Activated CD4-positive, alpha-beta T cell treated with anti-CD3 and anti-CD28 coated beads, Interleukin-2, amount 50 U/mL, for 16 hours (primary cell): ENCODE results near the gene SFXN1.

Source experiments
- DNase-seq: peaks from one replicate; pipeline ENCODE4 v3.0.0-alpha.2; 2020

SFXN1 gene

GRCh38 chr5:175544108-175544511 lies 65.8 kb downstream of the SFXN1 start:
- no peak for DNase-seq

GRCh38 chr5:175544586-175544985 lies 66.2 kb downstream of the SFXN1 start:
- DNase-seq = no peak

GRCh38 chr5:175547842-175548241 lies 69.5 kb downstream of the SFXN1 start:
- DNase-seq = no peak

- no peak for DNase-seq
Measured at GRCh38 chr5:175548626-175549311, 70.4 kb downstream of the SFXN1 start.

GRCh38 chr5:175550055-175550805 lies 71.9 kb downstream of the SFXN1 start:
- no peak for DNase-seq

GRCh38 chr5:175551266-175551665 lies 72.9 kb downstream of the SFXN1 start:
- DNase-seq = no peak

- DNase-seq = no peak
Measured at GRCh38 chr5:175554296-175554695, 75.9 kb downstream of the SFXN1 start.

- DNase-seq = no peak
Measured at GRCh38 chr5:175555168-175555785, 76.9 kb downstream of the SFXN1 start.

- no peak for DNase-seq
Measured at GRCh38 chr5:175556794-175557193, 78.4 kb downstream of the SFXN1 start.

GRCh38 chr5:175557778-175558177 lies 79.4 kb downstream of the SFXN1 start:
- DNase-seq = no peak

GRCh38 chr5:175558801-175559480 lies 80.6 kb downstream of the SFXN1 start:
- no peak for DNase-seq

GRCh38 chr5:175560011-175560410 lies 81.7 kb downstream of the SFXN1 start:
- DNase-seq = no peak

GRCh38 chr5:175561085-175561484 lies 82.7 kb downstream of the SFXN1 start:
- no peak for DNase-seq

- no peak for DNase-seq
Measured at GRCh38 chr5:175564716-175565115, 86.4 kb downstream of the SFXN1 start.

GRCh38 chr5:175566697-175567096 lies 88.3 kb downstream of the SFXN1 start:
- DNase-seq = no peak

GRCh38 chr5:175567954-175568353 lies 89.6 kb downstream of the SFXN1 start:
- peak; percentile 15 for DNase-seq

GRCh38 chr5:175569701-175570100 lies 91.3 kb downstream of the SFXN1 start:
- DNase-seq = no peak

GRCh38 chr5:175572886-175573285 lies 94.5 kb downstream of the SFXN1 start:
- DNase-seq = no peak

GRCh38 chr5:175573493-175574269 lies 95.3 kb downstream of the SFXN1 start:
- no peak for DNase-seq

- DNase-seq = no peak
Measured at GRCh38 chr5:175575301-175575700, 96.9 kb downstream of the SFXN1 start.

GRCh38 chr5:175576096-175576495 lies 97.7 kb downstream of the SFXN1 start:
- DNase-seq = no peak

GRCh38 chr5:175576591-175576990 lies 98.2 kb downstream of the SFXN1 start:
- no peak for DNase-seq
